GM12891 (cell line): ENCODE results near the gene KREMEN1.

Experiments
- DNase-seq: peaks from one replicate; pipeline ENCODE4 v3.0.0; 2011; ENCODE audit warnings: low spot score; ENCODE audit not compliant: insufficient read length
- FAIRE-seq: peaks from 2 replicates; lab custom pipeline; 2011; peaks lifted over from hg19 to GRCh38; lab: Jason Lieb, UNC
- PAX5 ChIP-seq: IDR thresholded peaks from 2 replicates; pipeline ENCODE4 v1.6.1; 2011; ENCODE audit warnings: low read length, moderate library complexity, mild to moderate bottlenecking; ENCODE audit not compliant: insufficient read depth, severe bottlenecking
- POLR2A ChIP-seq: IDR thresholded peaks from 2 replicates; pipeline ENCODE4 v1.6.1; 2011; ENCODE audit warnings: low read depth, low read length, control low read depth
- POLR2AphosphoS5 ChIP-seq: IDR thresholded peaks from 2 replicates; pipeline ENCODE4 v1.6.1; 2011; ENCODE audit warnings: low read depth, low read length, control low read depth
- POU2F2 ChIP-seq: IDR thresholded peaks from 2 replicates; pipeline ENCODE4 v1.6.1; 2011; ENCODE audit warnings: low read depth, mild to moderate bottlenecking, control low read depth, low read length, moderate library complexity
- SPI1 ChIP-seq: IDR thresholded peaks from 2 replicates; pipeline ENCODE4 v1.6.1; 2011; ENCODE audit warnings: low read depth, low read length, control low read depth
- TAF1 ChIP-seq: IDR thresholded peaks from 2 replicates; pipeline ENCODE4 v1.6.1; 2011; ENCODE audit warnings: low read depth, low read length, control low read depth

KREMEN1 gene

DNA sequence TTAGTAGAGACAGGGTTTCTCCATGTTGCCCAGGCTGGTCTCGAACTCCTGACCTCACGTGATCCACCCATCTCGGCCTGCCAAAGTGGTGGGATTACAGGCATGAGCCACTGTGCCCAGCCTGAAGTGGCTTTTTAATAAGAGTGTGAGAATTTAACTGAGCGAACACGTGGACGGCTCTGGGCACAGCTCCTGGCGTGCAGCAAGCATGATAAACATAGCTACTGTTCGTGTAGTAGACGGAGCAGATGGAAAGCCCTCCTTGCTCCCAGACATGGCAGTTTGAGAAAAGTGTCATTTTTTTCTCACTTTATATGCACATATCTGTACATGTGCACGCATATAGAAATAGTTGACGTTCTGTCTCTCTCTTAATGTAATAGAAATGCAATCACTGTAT lies 139.9 kb downstream of the KREMEN1 start:
- FAIRE-seq (no peak), DNase-seq (no peak)
- TF ChIP-seq POLR2A: no peak

DNA sequence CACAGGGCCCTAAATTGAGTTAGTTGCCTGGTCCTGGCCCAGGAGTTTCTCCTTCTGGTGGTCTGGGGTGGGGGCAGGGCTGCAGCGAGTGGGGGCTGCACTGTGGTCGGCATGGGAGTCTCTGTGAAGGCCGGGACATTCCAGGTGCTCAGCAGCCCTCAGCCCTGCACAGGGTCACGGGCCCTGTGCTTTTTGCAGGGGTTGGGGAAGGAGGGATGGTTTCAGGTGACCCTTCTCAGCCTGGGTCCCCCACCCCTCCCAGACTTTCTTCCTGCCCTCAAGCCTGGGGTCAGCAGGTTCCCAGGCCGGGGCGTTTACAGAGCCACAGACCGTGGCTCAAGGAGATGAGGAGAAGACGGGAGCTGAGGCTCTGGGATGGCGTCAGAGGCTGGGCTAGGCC lies 140.7 kb downstream of the KREMEN1 start:
- TF ChIP-seq PAX5 (no peak), TAF1 (no peak), POLR2AphosphoS5 (no peak), POLR2A (no peak), SPI1 (no peak), POU2F2 (no peak)
- no peak for DNase-seq
- FAIRE-seq: no peak

DNA sequence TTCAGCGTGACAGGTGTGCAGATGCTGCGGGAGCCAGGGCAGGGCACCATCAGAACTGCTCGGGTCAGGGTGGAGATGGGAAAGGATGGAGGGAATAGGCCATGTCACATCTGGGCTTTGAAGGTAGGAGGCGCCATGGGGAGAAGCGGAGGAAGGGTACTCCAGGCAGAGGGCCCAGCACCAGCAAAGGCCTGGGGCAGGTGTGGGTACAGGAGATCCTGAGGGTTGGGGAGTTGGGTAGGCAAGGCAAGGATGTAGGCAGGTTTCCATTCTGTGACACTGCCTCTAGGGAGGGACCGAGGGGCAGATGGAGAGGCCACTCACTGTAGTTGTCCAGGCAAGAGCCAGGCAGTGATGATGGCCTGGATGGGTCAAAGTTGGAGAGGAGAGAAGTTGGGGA lies 141.4 kb downstream of the KREMEN1 start:
- FAIRE-seq: no peak
- no peak for DNase-seq
- no peak for TF ChIP-seq POLR2AphosphoS5

DNA sequence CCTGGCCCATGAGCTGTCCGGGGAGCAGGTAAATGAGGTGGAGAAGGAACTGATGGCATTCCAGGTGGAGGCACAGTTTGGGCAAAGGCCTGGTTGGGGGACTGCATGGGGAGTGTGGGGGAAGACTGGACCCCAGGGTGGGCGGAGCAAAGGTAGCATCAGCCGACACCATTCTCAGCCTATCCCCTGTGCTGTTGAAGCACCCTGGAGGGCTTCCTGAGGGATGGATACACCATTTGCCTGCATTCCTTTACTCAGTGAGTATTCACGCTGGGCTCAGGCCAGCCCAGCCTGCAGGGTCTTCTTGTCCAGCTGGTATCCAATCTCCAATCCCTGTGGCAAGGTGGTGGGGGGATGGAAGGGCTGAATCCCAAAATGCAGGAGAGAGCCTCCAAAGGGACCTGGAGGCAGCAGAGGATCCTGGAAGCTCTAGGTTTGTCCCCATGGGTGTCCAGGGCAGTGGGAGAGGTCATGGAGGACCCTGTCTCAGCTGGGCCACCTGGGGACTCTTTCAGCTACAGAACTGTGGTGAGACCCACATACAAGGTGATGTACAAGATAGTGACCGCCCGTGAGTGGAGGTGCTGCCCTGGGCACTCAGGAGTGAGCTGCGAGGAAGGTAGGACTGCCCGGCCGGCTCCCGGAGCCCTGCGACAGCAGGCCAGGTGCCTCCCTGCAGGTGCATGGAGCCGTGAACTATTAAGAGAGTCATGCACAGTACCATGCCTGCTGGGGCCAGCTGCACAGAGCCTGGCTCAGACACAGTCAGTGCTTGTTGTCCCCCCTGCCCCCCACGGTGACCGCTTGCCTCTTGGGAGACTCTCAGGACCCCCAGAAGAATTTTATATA lies 142.4 kb downstream of the KREMEN1 start:
- DNase-seq: peak; percentile 4
- TF ChIP-seq POLR2AphosphoS5 (no peak), PAX5 (no peak), SPI1 (no peak), POU2F2 (no peak), POLR2A (no peak), TAF1 (no peak)
- FAIRE-seq: no peak

DNA sequence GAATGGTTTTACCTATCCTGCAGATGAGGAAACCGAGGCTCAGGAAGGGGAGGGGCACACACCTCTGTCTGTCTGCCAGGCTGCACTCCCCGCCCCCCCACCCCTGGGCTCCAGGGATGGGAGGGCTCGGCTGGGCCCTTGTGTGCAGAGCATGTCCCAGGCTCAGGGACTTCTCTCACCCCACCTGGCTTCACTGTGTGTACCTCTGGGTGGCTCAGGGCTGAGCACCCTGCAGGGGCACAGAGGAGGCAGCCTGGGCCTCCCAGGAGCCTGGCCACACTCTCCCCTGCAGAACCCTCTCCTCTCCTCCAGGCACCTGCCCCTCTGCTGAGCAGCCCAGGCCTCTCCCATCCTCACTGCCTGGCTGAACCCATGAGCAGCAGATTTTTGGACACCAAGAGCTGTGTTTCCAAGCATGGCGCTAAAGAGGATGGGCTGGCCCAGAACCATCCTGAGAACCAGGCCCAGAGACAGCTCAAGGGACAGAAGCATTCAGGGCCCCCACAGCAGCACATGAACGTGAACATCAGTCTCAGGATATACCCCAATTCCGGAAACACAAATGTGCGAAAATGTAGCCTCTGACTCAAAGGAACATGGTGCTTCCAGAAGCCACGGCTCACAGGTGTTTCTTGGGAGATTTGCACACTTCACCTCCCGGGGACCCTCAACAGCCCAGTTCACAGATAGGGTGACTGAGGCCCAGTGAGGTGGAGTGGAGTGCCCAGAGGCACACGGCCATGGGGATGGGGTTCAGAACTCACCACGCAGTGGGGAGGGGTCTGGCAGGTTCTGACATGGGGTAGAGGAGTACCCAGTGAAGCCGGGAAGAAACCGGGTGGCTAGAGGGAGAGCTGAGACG lies 143.4 kb downstream of the KREMEN1 start:
- FAIRE-seq (no peak), DNase-seq (peak; percentile 25)
- TF ChIP-seq POU2F2 (no peak), PAX5 (no peak), POLR2AphosphoS5 (no peak), TAF1 (no peak), POLR2A (no peak), SPI1 (no peak)

DNA sequence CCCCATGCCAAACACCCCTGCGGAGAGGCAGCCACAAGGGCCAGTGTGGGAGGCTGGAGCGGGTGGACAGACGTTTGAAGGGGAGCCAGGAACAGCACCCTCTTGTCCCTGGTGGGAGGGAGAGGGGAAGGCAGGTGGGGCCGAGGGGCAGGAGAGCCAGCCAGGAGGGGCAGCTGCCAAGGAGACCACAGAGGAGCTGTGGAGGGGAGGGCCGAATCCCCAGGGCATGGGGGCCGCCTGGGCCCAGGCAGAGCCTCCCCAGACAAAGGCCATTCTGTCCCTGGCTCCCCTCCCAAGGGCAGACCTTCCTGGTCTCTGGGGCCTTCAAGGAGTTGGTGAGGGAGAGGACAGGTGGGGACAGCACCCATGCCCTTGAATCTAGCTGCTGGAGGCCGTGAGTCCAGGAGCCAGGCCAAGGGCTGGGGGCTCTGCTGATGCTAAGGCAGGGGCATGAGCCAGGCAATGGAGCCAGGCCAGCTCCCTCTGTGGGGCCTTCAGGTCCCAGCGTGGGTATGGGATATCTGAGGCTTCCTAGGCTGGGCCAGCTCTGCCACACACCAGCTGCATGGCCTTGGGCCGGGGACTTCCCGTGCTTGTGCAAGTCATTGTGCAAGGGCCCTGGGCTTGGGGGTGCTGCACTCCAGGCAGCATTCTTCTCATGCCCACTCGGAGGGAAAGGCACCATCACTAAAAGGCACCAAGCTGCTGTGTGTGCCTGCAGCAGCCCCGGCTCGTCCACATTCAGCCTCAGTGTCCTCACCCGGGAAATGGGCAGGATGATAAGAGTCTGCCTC lies 144.2 kb downstream of the KREMEN1 start:
- DNase-seq (peak; percentile 15), FAIRE-seq (no peak)
- TF ChIP-seq SPI1: no peak
- TF ChIP-seq POLR2AphosphoS5: no peak
- TF ChIP-seq PAX5: no peak
- TF ChIP-seq POLR2A: no peak
- no peak for TF ChIP-seq TAF1
- no peak for TF ChIP-seq POU2F2
